ENCODE measurements around the gene MEF2B. TPM values are rescaled to one million over a fixed set of nuclear protein-coding genes. Genes with fewer than 3 reads are reported as not detected.

The MEF2B gene
- total and polyA plus RNA-seq, 2 experiments from 2014 or later = 7.4 to 8.3 TPM

- Mint-ChIP-seq H3K4me1 (peaks cover 3% of the 10 kb centered on the region; the same call in 2 of the 3 replicates), H3K4me3 (no peak overlapping the region), H3K27me3 (ENCODE audit: insufficient read depth, low read depth, poor library complexity) (peaks cover 37% of the 10 kb centered on the region), H3K27ac (no peak overlapping the region), H3K9me3 (no peaks in the 10 kb centered on the region; the same call in 2 of the 3 replicates), H3K36me3 (ENCODE audit: low read depth) (peaks cover 3% of the 10 kb centered on the region; the same call in 1 of the 3 replicates)
- Histone ChIP-seq H3K4me3 (no peak overlapping the region), H3K4me2 (no peak overlapping the region), H3K4me1 (ENCODE audit: insufficient read depth) (no peaks in the 10 kb centered on the region), H3F3A (replicated peaks; ENCODE audit: low read depth) (peaks cover 6% of the 10 kb centered on the region; the same call in 1 of the 2 replicates), H2AFZ (no peak overlapping the region), H3K36me3 (ENCODE audit: insufficient read depth) (no peaks in the 10 kb centered on the region), H3K9me2 (ENCODE audit: insufficient read depth) (no peaks in the 10 kb centered on the region), H3K27ac (ENCODE audit: low read depth) (no peak overlapping the region), H4K20me1 (replicated peaks; ENCODE audit: insufficient read depth) (no peaks in the 10 kb centered on the region), H3K27me3 (ENCODE audit: insufficient read depth) (no peaks in the 10 kb centered on the region), H3K79me2 (replicated peaks; ENCODE audit: insufficient read depth) (no peaks in the 10 kb centered on the region)
- no peak for ATAC-seq
- TF ChIP-seq ZNF331 (CRISPR knock-in tag; IDR thresholded peaks at IDR 0.05; ENCODE audit: low read depth) (no peak), EZH2phosphoT487 (IDR thresholded peaks at IDR 0.05; ENCODE audit: unreplicated experiment) (no peak), REST (IDR thresholded peaks at IDR 0.05; ENCODE audit: unreplicated experiment) (no peak), NANOG (IDR thresholded peaks at IDR 0.05; ENCODE audit: borderline replicate concordance) (no peak), JUNB (IDR thresholded peaks at IDR 0.05; ENCODE audit: unreplicated experiment) (no peak), ZNF462 (CRISPR knock-in tag; IDR thresholded peaks at IDR 0.05) (no peak), EZH2 (IDR thresholded peaks at IDR 0.05; ENCODE audit: low read depth, unreplicated experiment) (no peak), STAT1 (IDR thresholded peaks at IDR 0.05; ENCODE audit: unreplicated experiment) (no peak), POLR2AphosphoS5 (IDR thresholded peaks at IDR 0.05; ENCODE audit: low read depth) (no peak), ETS1 (IDR thresholded peaks at IDR 0.05) (no peak), CREB1 (CRISPR knock-in tag; IDR thresholded peaks at IDR 0.05; ENCODE audit: low read depth) (no peak), CTCF (conservative IDR thresholded peaks at IDR 0.05; ENCODE audit: low read depth in 2 of 2) (no peak), ZNF114 (CRISPR knock-in tag; IDR thresholded peaks at IDR 0.05) (no peak)
- no peak for DNase-seq (ENCODE audit: low spot score)
Measured at GRCh38 chr19:19142347-19142746, 27.7 kb downstream of the MEF2B start.
